ENCODE measurements around the gene PITX1.

DNA sequence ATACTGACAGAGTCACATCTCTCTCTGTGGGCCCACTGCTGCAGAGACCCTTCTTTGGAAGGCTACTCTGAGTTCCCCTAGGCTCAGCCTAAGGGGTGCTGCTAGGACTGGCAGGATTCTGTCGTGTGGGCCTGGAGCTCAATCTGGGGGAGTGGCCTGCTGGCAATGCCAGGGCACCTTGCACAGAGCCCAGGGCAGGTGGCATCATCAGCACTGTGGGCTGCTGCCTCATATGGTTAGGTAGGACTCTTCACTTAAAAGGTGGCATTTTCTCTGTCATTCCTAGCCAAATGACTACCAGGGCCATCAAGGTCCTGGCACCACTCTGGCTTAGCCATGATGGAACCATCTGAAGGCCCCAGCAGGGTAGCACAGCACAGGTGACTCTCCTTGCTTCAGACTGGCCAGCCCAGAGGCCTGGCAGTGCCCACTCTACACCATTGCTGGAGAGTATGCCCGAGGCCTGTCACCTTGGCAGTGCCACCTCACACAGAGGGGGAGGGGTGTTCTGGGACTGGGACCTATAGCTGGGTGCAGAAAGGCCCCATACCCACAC lies 21.9 kb downstream of the PITX1 start:
- TF ChIP-seq, protein P1, sequence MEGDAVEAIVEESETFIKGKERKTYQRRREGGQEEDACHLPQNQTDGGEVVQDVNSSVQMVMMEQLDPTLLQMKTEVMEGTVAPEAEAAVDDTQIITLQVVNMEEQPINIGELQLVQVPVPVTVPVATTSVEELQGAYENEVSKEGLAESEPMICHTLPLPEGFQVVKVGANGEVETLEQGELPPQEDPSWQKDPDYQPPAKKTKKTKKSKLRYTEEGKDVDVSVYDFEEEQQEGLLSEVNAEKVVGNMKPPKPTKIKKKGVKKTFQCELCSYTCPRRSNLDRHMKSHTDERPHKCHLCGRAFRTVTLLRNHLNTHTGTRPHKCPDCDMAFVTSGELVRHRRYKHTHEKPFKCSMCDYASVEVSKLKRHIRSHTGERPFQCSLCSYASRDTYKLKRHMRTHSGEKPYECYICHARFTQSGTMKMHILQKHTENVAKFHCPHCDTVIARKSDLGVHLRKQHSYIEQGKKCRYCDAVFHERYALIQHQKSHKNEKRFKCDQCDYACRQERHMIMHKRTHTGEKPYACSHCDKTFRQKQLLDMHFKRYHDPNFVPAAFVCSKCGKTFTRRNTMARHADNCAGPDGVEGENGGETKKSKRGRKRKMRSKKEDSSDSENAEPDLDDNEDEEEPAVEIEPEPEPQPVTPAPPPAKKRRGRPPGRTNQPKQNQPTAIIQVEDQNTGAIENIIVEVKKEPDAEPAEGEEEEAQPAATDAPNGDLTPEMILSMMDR (IDR thresholded peaks at IDR 0.05): no peak
- no peak for TF ChIP-seq EZH2 (IDR thresholded peaks at IDR 0.05; ENCODE audit: borderline replicate concordance, insufficient read depth, low read depth, low read length, poor library complexity, severe bottlenecking)
